IMR-90 (cell line): ENCODE measurements around the gene EXOC6. TPM values are rescaled to one million over a fixed set of nuclear protein-coding genes. Genes with fewer than 3 reads are reported as not detected.

Experiments
- ATAC-seq: fragments of 200-7000 bp; cut with Tn5 transposase; 2 replicates; pipeline ENCODE4 v1.9.1; 2020; ENCODE audit warnings: low read depth, mild to moderate bottlenecking, moderate library complexity
- BruUV-seq: library from RNA; stranded (reverse); fragments of 400-500 nt; replicated peaks from 2 replicates; lab custom pipeline; 2021; lab: Mats Ljungman, UMichigan
- CTCF ChIA-PET: fragments of 300-600 bp; formaldehyde crosslinking; extraction: SDS; loops from one replicate; lab custom pipeline; 2021; ENCODE audit warnings: antibody characterized with exemption; lab: Yijun Ruan, JAX
- POLR2A ChIA-PET: fragments of 300-600 bp; sonication (Branson Sonifier 250); formaldehyde crosslinking; loops from one replicate; lab custom pipeline; 2022; ENCODE audit warnings: antibody characterized with exemption; ENCODE audit not compliant: unreplicated experiment; lab: Charles Lee
- DNase-seq: peaks from one replicate; pipeline ENCODE4 v3.0.0; 2013
- H2AFZ ChIP-seq: replicated peaks from 2 replicates; pipeline ENCODE3; 2013; ENCODE audit warnings: low read length, mild to moderate bottlenecking; ENCODE audit not compliant: poor library complexity
- H2AK5ac ChIP-seq: 2 replicates; pipeline ENCODE4 v1.6.1; 2013; ENCODE audit warnings: low read depth, low read length, inconsistent platforms
- H2AK9ac ChIP-seq: replicated peaks from 2 replicates; pipeline ENCODE3; 2013; ENCODE audit warnings: mild to moderate bottlenecking, low read depth, low read length, moderate library complexity; ENCODE audit not compliant: poor library complexity
- H2BK120ac ChIP-seq: 2 replicates; pipeline ENCODE4 v1.6.1; 2013; ENCODE audit warnings: low read depth, low read length, inconsistent platforms
- H2BK15ac ChIP-seq: 3 replicates; pipeline ENCODE4 v1.6.1; 2013; ENCODE audit warnings: low read depth, low read length, inconsistent platforms
- H2BK20ac ChIP-seq: 2 replicates; pipeline ENCODE4 v1.6.1; 2013; ENCODE audit warnings: low read depth, mild to moderate bottlenecking, inconsistent platforms, low read length, moderate library complexity
- H2BK5ac ChIP-seq: 2 replicates; pipeline ENCODE4 v1.6.1; 2013; ENCODE audit warnings: mild to moderate bottlenecking, low read depth, low read length, inconsistent platforms; ENCODE audit not compliant: poor library complexity, severe bottlenecking
- H3K14ac ChIP-seq: replicated peaks from 2 replicates; pipeline ENCODE4 v1.6.1; 2013; ENCODE audit warnings: low read depth, low read length, inconsistent platforms
- H3K18ac ChIP-seq: 2 replicates; pipeline ENCODE4 v1.6.1; 2013; ENCODE audit warnings: low read depth, low read length, control low read depth
- H3K23ac ChIP-seq: 2 replicates; pipeline ENCODE4 v1.6.1; 2013; ENCODE audit warnings: low read depth, low read length, inconsistent platforms
- H3K27ac ChIP-seq: 2 replicates; pipeline ENCODE4 v1.5.1; 2013; ENCODE audit warnings: mild to moderate bottlenecking, control low read depth, low read length; ENCODE audit not compliant: insufficient read depth
- H3K27me3 ChIP-seq: 2 replicates; pipeline ENCODE4 v1.6.1; 2013; ENCODE audit warnings: low read length; ENCODE audit not compliant: control insufficient read depth, insufficient read depth
- H3K36me3 ChIP-seq: 2 replicates; pipeline ENCODE4 v1.6.1; 2013; ENCODE audit warnings: low read length, mixed read lengths; ENCODE audit not compliant: control insufficient read depth, insufficient read depth
- H3K4ac ChIP-seq: 2 replicates; pipeline ENCODE4 v1.6.1; 2013; ENCODE audit warnings: low read depth, low read length, inconsistent platforms
- H3K4me1 ChIP-seq: 2 replicates; pipeline ENCODE4 v1.6.1; 2013; ENCODE audit warnings: low read length, mixed read lengths; ENCODE audit not compliant: control insufficient read depth, insufficient read depth
- H3K4me2 ChIP-seq: 2 replicates; pipeline ENCODE4 v1.6.1; 2013; ENCODE audit warnings: low read depth, mild to moderate bottlenecking, control low read depth, low read length, moderate library complexity
- H3K4me3 ChIP-seq: 2 replicates; pipeline ENCODE4 v1.5.1; 2013; ENCODE audit warnings: low read depth, mild to moderate bottlenecking, control low read depth, low read length, moderate library complexity; ENCODE audit not compliant: insufficient read depth
- H3K56ac ChIP-seq: 2 replicates; pipeline ENCODE4 v1.6.1; 2013; ENCODE audit warnings: low read length, inconsistent platforms; ENCODE audit not compliant: insufficient read depth; ENCODE audit errors: extremely low read depth
- H3K79me1 ChIP-seq, 2 experiments: 2 replicates each; pipeline ENCODE4 v1.6.1; 2013; ENCODE audit warnings: low read length in 2 of 2, inconsistent platforms in 1 of 2, low read depth in 1 of 2
- H3K9ac ChIP-seq: 2 replicates; pipeline ENCODE4 v1.6.1; 2013; ENCODE audit warnings: low read depth, low read length, control low read depth
- H3K9me1 ChIP-seq: 2 replicates; pipeline ENCODE4 v1.6.1; 2013; ENCODE audit warnings: low read length, inconsistent platforms; ENCODE audit not compliant: insufficient read depth
- H3K9me3 ChIP-seq: 2 replicates; pipeline ENCODE4 v1.6.1; 2013; ENCODE audit warnings: low read length; ENCODE audit not compliant: control insufficient read depth, insufficient read depth
- H4K20me1 ChIP-seq: 2 replicates; pipeline ENCODE4 v1.6.1; 2013; ENCODE audit warnings: low read length, inconsistent platforms; ENCODE audit not compliant: insufficient read depth
- H4K5ac ChIP-seq: 2 replicates; pipeline ENCODE4 v1.6.1; 2013; ENCODE audit warnings: mild to moderate bottlenecking, low read depth, low read length, control low read depth
- H4K8ac ChIP-seq, 2 experiments: 2 replicates each; pipeline ENCODE4 v1.6.1; 2013; ENCODE audit warnings: low read depth in 2 of 2, low read length in 2 of 2, control low read depth in 1 of 2, inconsistent platforms in 1 of 2
- H4K91ac ChIP-seq: 2 replicates; pipeline ENCODE4 v1.6.1; 2013; ENCODE audit warnings: low read depth, low read length, inconsistent platforms; ENCODE audit not compliant: insufficient read depth
- BHLHE40 ChIP-seq: fragments of 150-350 bp; IDR thresholded peaks from 2 replicates; pipeline ENCODE4 v1.6.1; 2016; ENCODE audit warnings: mild to moderate bottlenecking, low read depth, low read length
- CHD1 ChIP-seq: IDR thresholded peaks from 2 replicates; pipeline ENCODE4 v1.6.1; 2012; ENCODE audit warnings: low read depth, low read length, improper control_type of control experiment
- CTCF ChIP-seq: conservative IDR thresholded peaks from 2 replicates; pipeline ENCODE4 v1.5.1; 2012; ENCODE audit warnings: mild to moderate bottlenecking, low read depth, low read length, improper control_type of control experiment
- FOS ChIP-seq: fragments of 150-350 bp; IDR thresholded peaks from 2 replicates; pipeline ENCODE4 v1.6.1; 2016; ENCODE audit warnings: low read depth, low read length
- MAZ ChIP-seq: IDR thresholded peaks from 2 replicates; pipeline ENCODE4 v1.6.1; 2012; ENCODE audit warnings: low read depth, mild to moderate bottlenecking, low read length, improper control_type of control experiment, moderate library complexity, borderline replicate concordance
- MXI1 ChIP-seq: IDR thresholded peaks from 2 replicates; pipeline ENCODE4 v1.6.1; 2012; ENCODE audit warnings: low read depth, mild to moderate bottlenecking, low read length, moderate library complexity, borderline replicate concordance
- NFE2L2 ChIP-seq: fragments of 150-350 bp; IDR thresholded peaks from 2 replicates; pipeline ENCODE4 v1.6.1; 2016; ENCODE audit warnings: low read depth, mild to moderate bottlenecking, low read length
- POLR2A ChIP-seq: IDR thresholded peaks from 2 replicates; pipeline ENCODE4 v1.6.1; 2012; ENCODE audit warnings: mild to moderate bottlenecking, low read depth, low read length
- RAD21 ChIP-seq: IDR thresholded peaks from 2 replicates; pipeline ENCODE4 v1.6.1; 2012; ENCODE audit warnings: low read length, improper control_type of control experiment
- RCOR1 ChIP-seq: IDR thresholded peaks from 2 replicates; pipeline ENCODE4 v1.6.1; 2012; ENCODE audit warnings: mild to moderate bottlenecking, low read length, improper control_type of control experiment; ENCODE audit not compliant: insufficient replicate concordance
- RFX5 ChIP-seq: IDR thresholded peaks from 2 replicates; pipeline ENCODE4 v1.8.0; 2012; ENCODE audit warnings: low read depth, mild to moderate bottlenecking, low read length, moderate library complexity
- SMC3 ChIP-seq: fragments of 150-350 bp; IDR thresholded peaks from 2 replicates; pipeline ENCODE4 v1.6.1; 2016; ENCODE audit warnings: low read depth, mild to moderate bottlenecking, antibody characterized with exemption, low read length, moderate library complexity
- WGBS, 2 experiments: methylation state at CpG; one replicate each; pipeline versions ENCODE4 v1.1.5 to v1.1.7; 2013; ENCODE audit warnings: missing lambda C conversion rate in 2 of 2; ENCODE audit not compliant: insufficient read length in 1 of 2; ENCODE audit errors: extremely low coverage in 2 of 2; 5-methylcytosine and 5-hydroxymethylcytosine counted together
- dilution Hi-C: fragments of 300-500 bp; cut with HindIII; formaldehyde crosslinking; loops from one replicate; pipeline ENCODE4 v1.14.3; 2018; ENCODE audit warnings: low sequenced_read_pairs; ENCODE audit not compliant: unreplicated experiment
- in situ Hi-C: fragments of 300-500 bp; cut with MboI; formaldehyde crosslinking; loops from 3 replicates; pipeline ENCODE4 v1.14.3; 2019; ENCODE audit warnings: low sequenced_read_pairs, inconsistent platforms, mixed read lengths
- intact Hi-C: fragments of 100-400 bp; cut with micrococcal nuclease; formaldehyde crosslinking; loops from 2 replicates; pipeline ENCODE4 v1.10.0; 2022
- polyA plus RNA-seq, 3 experiments: library from polyadenylated mRNA; depleted of rRNA; stranded (reverse); fragments of >200 nt; gene quantifications; 2 replicates each; pipeline ENCODE4 v1.2.3, GENCODE V29; 2012; ENCODE audit warnings: low replicate concordance in 1 of 3
- total RNA-seq: library from RNA; depleted of rRNA; stranded (reverse); fragments of >200 nt; gene quantifications from 2 replicates; pipeline ENCODE4 v1.2.3, GENCODE V29; 2012
- TF ChIP-seq, protein P1 (sequence below): fragments of 150-350 bp; IDR thresholded peaks from 2 replicates; pipeline ENCODE4 v1.6.1; 2017; ENCODE audit warnings: mild to moderate bottlenecking, antibody characterized with exemption, low read length, low read depth
- TF ChIP-seq, protein P2 (sequence below): fragments of 150-350 bp; IDR thresholded peaks from 2 replicates; pipeline ENCODE4 v1.6.1; 2016; ENCODE audit warnings: low read depth, mild to moderate bottlenecking, low read length, moderate library complexity, borderline replicate concordance

EXOC6 gene
- total and polyA plus RNA-seq, 2 of the 4 experiments (the other 2 are of a cell fraction) = 4.5 to 11.5 TPM

DNA sequence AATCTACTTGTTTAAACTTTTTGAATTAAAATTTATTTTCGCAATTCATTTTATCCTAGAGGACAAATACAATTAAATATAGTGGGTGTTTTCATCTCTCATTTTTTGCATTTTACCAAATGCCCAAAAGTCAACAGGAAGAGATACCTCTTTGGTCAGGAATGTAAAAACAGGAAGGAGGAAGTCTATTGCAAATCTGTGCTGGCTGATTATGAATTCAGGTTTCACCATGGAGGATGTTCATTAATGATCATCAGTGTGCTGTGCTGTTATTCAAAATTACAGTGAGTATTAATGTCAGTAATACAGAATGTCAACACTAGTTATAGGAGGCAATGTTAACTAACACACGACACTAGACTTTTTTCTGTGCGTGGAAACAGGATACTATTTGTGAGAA is 24.7 kb downstream of the EXOC6 start:
- Histone ChIP-seq H3K9me3 (no peaks in the 10 kb centered on the region), H3K18ac (no peak overlapping the region), H3K27ac (no peak overlapping the region), H3K9ac (no peak overlapping the region), H4K91ac (no peak overlapping the region), H2BK5ac (no peak overlapping the region), H2AK5ac (no peak overlapping the region), H4K8ac (no peak overlapping the region), H4K20me1 (no peaks in the 10 kb centered on the region), H2BK120ac (no peak overlapping the region), H3K56ac (no peak overlapping the region), H3K36me3 (no peaks in the 10 kb centered on the region), H3K9me1 (no peaks in the 10 kb centered on the region), H3K14ac (no peak overlapping the region), H3K23ac (no peak overlapping the region), H3K4me3 (no peak overlapping the region), H4K5ac (no peak overlapping the region), H3K27me3 (no peaks in the 10 kb centered on the region), H2AK9ac (no peak overlapping the region), H3K4me1 (no peaks in the 10 kb centered on the region), H2BK15ac (no peak overlapping the region), H2AFZ (no peak overlapping the region), H3K79me1 (peaks cover 21 to 29% of the 10 kb centered on the region in 2 experiments), H3K4me2 (peak overlapping the region; percentile 7; the same call in 1 of the 2 replicates), H2BK20ac (no peak overlapping the region), H3K4ac (no peak overlapping the region)
- CTCF ChIA-PET = no interaction called here
- no CpG with 5 or more reads among the region's 3 CpGs for whole genome bisulfite sequencing, 2 experiments
- 0 out of 2 replicates have a peak, but pooled peaks have one; percentile 11 for ATAC-seq
- in situ Hi-C loops = loop anchor here (10.0 kb wide), 1 partner anchor 348 kb away; no protein-coding TSS in a partner anchor
- no TSS peak for BruUV-seq
- TF ChIP-seq POLR2A (no peak), RAD21 (no peak), BHLHE40 (no peak), SMC3 (no peak), RCOR1 (no peak), MXI1 (no peak), MAZ (no peak), NFE2L2 (no peak), RFX5 (no peak), CHD1 (no peak), CTCF (no peak), FOS (no peak)
- TF ChIP-seq, protein P1, sequence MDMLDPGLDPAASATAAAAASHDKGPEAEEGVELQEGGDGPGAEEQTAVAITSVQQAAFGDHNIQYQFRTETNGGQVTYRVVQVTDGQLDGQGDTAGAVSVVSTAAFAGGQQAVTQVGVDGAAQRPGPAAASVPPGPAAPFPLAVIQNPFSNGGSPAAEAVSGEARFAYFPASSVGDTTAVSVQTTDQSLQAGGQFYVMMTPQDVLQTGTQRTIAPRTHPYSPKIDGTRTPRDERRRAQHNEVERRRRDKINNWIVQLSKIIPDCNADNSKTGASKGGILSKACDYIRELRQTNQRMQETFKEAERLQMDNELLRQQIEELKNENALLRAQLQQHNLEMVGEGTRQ = no peak
- TF ChIP-seq, protein P2, sequence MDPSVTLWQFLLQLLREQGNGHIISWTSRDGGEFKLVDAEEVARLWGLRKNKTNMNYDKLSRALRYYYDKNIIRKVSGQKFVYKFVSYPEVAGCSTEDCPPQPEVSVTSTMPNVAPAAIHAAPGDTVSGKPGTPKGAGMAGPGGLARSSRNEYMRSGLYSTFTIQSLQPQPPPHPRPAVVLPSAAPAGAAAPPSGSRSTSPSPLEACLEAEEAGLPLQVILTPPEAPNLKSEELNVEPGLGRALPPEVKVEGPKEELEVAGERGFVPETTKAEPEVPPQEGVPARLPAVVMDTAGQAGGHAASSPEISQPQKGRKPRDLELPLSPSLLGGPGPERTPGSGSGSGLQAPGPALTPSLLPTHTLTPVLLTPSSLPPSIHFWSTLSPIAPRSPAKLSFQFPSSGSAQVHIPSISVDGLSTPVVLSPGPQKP = no peak
- POLR2A ChIA-PET = no interaction called here
- intact Hi-C loops = no loop called here
- dilution Hi-C loops = no loop called here
- DNase-seq = no peak
